Activated CD8-positive, alpha-beta memory T cell treated with anti-CD3 and anti-CD28 coated beads for 4 hours (primary cell): ENCODE results near the gene MPP3.

Source experiments
- DNase-seq, 2 donors: peaks; one replicate each; pipeline ENCODE4 v3.0.0-alpha.2; 2020; ENCODE audit warnings: low read depth in 2 of 2

MPP3 gene

GRCh38 chr17:43772877-43773648 lies 59.9 kb downstream of the MPP3 start:
- DNase-seq, result no peak

- DNase-seq, result no peak
These were observed 61.5 kb downstream of the MPP3 start for GRCh38 chr17:43771463-43771862.

- no peak for DNase-seq
These were observed 62.0 kb downstream of the MPP3 start for GRCh38 chr17:43770957-43771356.

GRCh38 chr17:43769859-43770258 lies 63.1 kb downstream of the MPP3 start:
- no peak for DNase-seq

- no peak for DNase-seq
These were observed 63.5 kb downstream of the MPP3 start for GRCh38 chr17:43769426-43769825.

GRCh38 chr17:43768943-43769342 lies 64.0 kb downstream of the MPP3 start:
- no peak for DNase-seq

GRCh38 chr17:43768382-43768781 lies 64.6 kb downstream of the MPP3 start:
- DNase-seq, result no peak

- no peak for DNase-seq
These were observed 65.3 kb downstream of the MPP3 start for GRCh38 chr17:43767713-43768059.

DNA sequence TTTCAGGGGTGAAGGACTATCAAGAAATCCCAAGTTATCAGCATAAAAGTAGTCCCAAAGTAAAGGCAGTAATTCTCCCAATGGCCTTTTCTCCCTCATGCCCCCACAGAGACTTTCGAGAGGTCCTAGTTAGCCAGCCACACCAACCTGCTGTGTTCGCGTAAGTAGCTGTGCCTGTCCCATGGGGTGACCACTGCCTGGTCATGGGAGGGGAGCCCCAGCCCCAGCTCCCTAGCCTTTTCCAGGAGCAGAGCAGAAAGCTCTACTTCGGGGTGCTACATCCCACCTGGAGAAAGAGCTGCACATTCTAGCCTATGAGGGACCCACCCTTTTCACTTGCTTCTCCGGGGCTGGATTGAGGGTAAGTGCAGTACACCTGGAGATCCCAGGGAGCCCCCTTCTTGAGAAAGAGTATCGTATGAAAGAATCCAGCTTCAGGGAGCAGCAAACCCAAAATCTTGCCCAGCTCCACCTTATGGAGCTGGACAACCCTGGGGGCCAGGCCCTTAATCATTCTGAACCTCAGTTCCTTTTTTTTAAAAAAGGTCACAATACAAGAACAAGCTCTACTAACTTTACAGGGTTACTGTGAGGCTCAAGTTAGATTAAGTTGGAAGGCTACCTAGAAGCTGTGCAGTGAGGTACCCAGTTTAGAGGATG lies 65.8 kb downstream of the MPP3 start:
- DNase-seq, result no peak

GRCh38 chr17:43766413-43767052 lies 66.4 kb downstream of the MPP3 start:
- no peak for DNase-seq

DNA sequence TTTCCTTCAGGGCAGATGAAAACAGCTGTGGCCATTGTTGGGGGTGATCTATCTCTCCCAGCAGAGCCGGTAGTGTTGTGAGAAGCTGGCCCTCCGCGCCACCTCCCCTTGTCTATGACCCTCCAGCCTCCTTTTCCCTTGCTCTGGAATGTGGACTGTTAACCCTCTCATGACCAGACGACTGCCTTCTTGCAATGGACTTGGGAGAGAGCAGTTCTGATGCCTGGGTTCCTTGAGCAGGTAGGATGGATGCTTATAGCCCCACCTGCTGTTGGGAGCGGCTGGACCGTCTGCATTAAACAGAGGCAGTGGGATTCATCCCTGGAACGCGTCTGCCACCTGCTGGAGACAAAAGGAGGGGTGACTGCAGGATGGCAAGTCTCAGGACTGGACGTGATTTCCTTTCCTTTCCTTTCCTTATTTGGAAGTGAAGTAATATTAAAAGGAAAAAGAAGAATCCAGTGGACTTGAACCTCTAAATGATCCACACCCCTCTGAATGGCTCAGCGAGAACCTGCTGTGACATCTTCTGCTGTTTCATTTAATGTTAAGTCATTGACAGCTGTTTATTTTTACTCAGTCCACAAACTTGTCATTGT lies 72.6 kb downstream of the MPP3 start:
- peak; percentile 70 to 80 for DNase-seq

- DNase-seq, result no peak
These were observed 73.1 kb downstream of the MPP3 start for GRCh38 chr17:43759836-43760235.

- no peak for DNase-seq
These were observed 74.3 kb downstream of the MPP3 start, which contains the start of gene SOST for GRCh38 chr17:43758497-43759174. TSS of gene SOST (minus strand) at chr17:43758791. CDS start at chr17:43758741, 50 bp downstream.

DNA sequence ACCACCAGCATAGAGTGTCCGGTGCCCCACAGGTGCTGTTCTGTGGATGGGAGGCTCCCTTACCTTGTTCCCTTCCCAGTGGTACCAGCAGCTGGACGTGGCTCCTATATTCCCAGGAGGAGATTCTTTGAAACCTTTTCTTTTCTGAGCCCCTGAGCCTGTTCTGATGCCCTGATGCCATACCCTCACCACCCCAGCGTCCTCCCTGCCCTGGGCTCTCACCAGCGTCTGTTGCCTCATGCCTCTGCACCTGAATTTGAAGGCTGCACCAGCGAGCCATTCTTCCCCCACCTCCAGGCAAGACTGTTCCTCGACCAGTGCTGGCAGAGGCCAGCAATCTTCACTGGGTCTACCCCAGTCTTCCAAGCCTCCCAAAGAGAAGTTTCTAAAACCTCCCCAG lies 74.9 kb downstream of the MPP3 start:
- no peak for DNase-seq

- no peak for DNase-seq
These were observed 75.7 kb downstream of the MPP3 start for GRCh38 chr17:43757171-43757660.

DNA sequence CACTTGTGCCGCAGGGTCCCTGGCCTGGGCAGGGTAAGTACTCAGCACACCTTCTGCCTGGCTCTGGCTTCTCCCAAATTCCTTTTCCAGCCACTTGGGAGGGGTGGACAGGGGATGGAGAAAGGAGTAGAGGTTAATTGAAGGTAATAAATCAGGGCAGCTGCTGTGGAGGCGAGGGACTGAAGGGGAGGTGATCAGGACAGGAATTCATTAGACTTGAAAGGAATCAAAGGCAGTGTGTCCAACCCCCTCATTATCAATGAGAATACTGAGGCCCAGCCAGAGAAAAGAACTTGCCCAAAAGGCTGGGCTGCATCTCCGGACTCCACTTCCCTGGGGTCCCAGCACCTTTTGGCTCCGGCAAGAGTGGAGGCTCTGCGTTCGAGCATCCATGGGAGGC lies 76.7 kb downstream of the MPP3 start:
- DNase-seq, result no peak

- no peak for DNase-seq
These were observed 77.5 kb downstream of the MPP3 start for GRCh38 chr17:43755389-43755875.

DNA sequence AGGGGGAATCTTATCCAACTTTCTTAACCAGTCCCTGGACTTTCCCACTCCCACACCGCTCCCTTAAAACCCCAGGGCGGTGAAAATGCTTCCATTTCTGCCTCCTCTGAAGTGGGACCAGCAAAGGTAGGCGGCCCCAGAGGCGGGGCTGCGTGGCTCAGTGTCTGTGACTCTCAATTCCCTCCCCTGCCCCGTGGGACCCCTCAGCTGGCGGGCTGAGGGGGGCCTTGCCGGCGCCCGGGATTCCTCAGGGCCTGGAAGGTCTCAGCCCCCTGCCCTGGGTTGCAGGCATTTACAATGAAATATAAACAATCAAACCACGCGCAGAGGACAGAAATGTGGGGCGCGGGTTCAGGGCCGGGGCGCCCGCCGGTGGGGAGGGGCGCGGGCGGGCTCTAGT lies 78.0 kb downstream of the MPP3 start:
- no peak for DNase-seq

DNA sequence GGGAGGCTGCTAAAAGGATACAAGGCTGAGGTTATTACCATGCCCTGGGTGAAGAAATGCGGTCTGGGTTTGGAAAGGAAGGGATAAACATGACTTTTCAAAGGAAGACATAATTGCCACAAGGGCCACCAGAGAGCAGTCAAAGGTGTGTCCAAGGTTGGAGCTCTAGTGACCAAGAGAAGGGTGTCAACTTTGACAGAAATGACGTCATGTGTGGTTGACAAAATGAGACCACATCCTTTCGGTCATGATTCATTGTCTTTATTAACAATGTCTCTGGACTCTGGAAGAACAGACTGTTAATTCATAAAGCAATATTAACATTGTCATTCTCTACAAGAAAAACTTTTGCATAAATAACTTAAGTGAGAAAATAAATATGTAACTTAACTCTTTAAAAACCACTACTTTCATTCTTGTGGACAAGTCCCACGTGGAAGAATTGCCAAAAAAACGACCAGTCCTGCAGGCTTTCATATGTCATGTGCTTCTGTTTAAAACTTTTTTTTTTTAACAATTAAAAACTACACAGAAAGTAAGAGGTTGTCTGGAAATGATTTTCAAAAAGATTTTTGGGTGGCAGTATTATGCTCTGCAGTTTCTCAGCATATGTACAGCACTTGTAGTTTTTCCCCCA lies 79.3 kb downstream of the MPP3 start:
- DNase-seq, result no peak
